Kidney (tissue), 14 donors: ENCODE measurements around the gene PRKD1. TPM values are rescaled to one million over a fixed set of nuclear protein-coding genes. Genes with fewer than 3 reads are reported as not detected.

ENCODE experiments used
- DNase-seq, 5 donors: peaks; one replicate each; pipeline ENCODE4 v3.0.0-alpha.2; 2013 to 2020
- FAIRE-seq: peaks from 2 replicates; lab custom pipeline; 2012; peaks lifted over from hg19 to GRCh38; lab: Jason Lieb, UNC
- H3K27ac ChIP-seq, 2 donors: one replicate each; pipeline ENCODE4 v1.7.0; 2013; ENCODE audit warnings: low read depth in 2 of 2, low read length in 2 of 2, inconsistent platforms in 1 of 2
- H3K27me3 ChIP-seq: one replicate; pipeline ENCODE4 v1.7.1; 2013; ENCODE audit warnings: low read length, inconsistent platforms; ENCODE audit not compliant: control insufficient read depth, insufficient read depth
- H3K36me3 ChIP-seq, 3 donors: one replicate each; pipeline versions ENCODE4 v1.7.0 to v1.7.1; 2013; ENCODE audit warnings: low read length in 3 of 3, control low read depth in 1 of 3, inconsistent platforms in 1 of 3; ENCODE audit not compliant: insufficient read depth in 3 of 3, control insufficient read depth in 2 of 3
- H3K4me1 ChIP-seq, 3 donors: one replicate each; pipeline versions ENCODE4 v1.7.0 to v1.7.1; 2013; ENCODE audit warnings: low read length in 3 of 3, inconsistent platforms in 1 of 3, low read depth in 1 of 3; ENCODE audit not compliant: control insufficient read depth in 2 of 3, insufficient read depth in 2 of 3
- H3K4me3 ChIP-seq, 3 donors: one replicate each; pipeline versions ENCODE4 v1.7.0 to v1.8.1; 2013; ENCODE audit warnings: low read length in 3 of 3, control low read depth in 1 of 3, inconsistent platforms in 1 of 3
- H3K9ac ChIP-seq, 3 donors: one replicate each; pipeline versions ENCODE4 v1.7.0 to v1.7.1; 2013; ENCODE audit warnings: low read length in 3 of 3, control low read depth in 1 of 3, inconsistent platforms in 1 of 3
- H3K9me3 ChIP-seq, 3 donors: one replicate each; pipeline versions ENCODE4 v1.7.0 to v1.7.1; 2013; ENCODE audit warnings: low read length in 3 of 3, control low read depth in 1 of 3, inconsistent platforms in 1 of 3; ENCODE audit not compliant: control insufficient read depth in 2 of 3, insufficient read depth in 1 of 3
- CTCF ChIP-seq: IDR thresholded peaks from 3 replicates; pipeline ENCODE4 v1.5.1; 2012; ENCODE audit warnings: mild to moderate bottlenecking, moderate library complexity, borderline replicate concordance; ENCODE audit not compliant: insufficient read depth; ENCODE audit errors: extremely low read depth
- intact Hi-C: fragments of 100-400 bp; cut with DNase I; formaldehyde crosslinking; loops from one replicate; pipeline ENCODE4 v1.11.1; 2022
- polyA plus RNA-seq: library from polyadenylated mRNA; stranded (reverse); fragments of 350-450 nt; fragmentation: Illumina TruSeq; extraction: RNeasy Lipid Tissue Mini Kit (QIAGEN cat#74804); gene quantifications from one replicate; pipeline ENCODE4 v1.2.3, GENCODE V29; 2014; ENCODE audit warnings: low read depth, low replicate concordance; ENCODE audit not compliant: insufficient read depth
- total RNA-seq: library from RNA; stranded (reverse); fragmentation: NEBNext Ultra II Directional; extraction: Animal tissue kit (Norgen Biotek cat#: 25700); gene quantifications from one replicate; pipeline ENCODE4 v1.2.1, GENCODE V29; 2021
- donor health status: control.
- donor health status: control.
- donor health status: control.
- donor health status: control.
- donor health status: control.
- donor health status: DM: yes; HTN: yes; CAD: no.
- donor health status: Normal renal cell carcinoma (clear cell type).

The PRKD1 gene
- total and polyA plus RNA-seq, 2 donors from 2014 or later = 14.0 to 45.1 TPM

- Histone ChIP-seq H3K4me1 (no peaks in the 10 kb centered on the region), H3K27me3 (no peaks in the 10 kb centered on the region), H3K36me3 (peaks cover 0 to 9% (median 2%) of the 10 kb centered on the region in 3 donors), H3K9ac (no peak overlapping the region), H3K4me3 (no peak overlapping the region), H3K9me3 (no peaks in the 10 kb centered on the region), H3K27ac (no peak overlapping the region)
- intact Hi-C loops = no loop called here
- FAIRE-seq = no peak
- TF ChIP-seq CTCF = no peak
- no peak for DNase-seq
Measured at GRCh38 chr14:29576927-29577326, 350.7 kb downstream of the PRKD1 start.

- no peak for DNase-seq
- Histone ChIP-seq H3K4me1 (no peaks in the 10 kb centered on the region), H3K27ac (no peak overlapping the region), H3K27me3 (no peaks in the 10 kb centered on the region), H3K4me3 (no peak overlapping the region), H3K36me3 (no peaks in the 10 kb centered on the region), H3K9me3 (peaks cover 0 to 5% (median 0%) of the 10 kb centered on the region in 3 donors), H3K9ac (no peak overlapping the region)
- no peak for TF ChIP-seq CTCF
- intact Hi-C loops = no loop called here
- no peak for FAIRE-seq
Measured at GRCh38 chr14:29569194-29569593, 358.5 kb downstream of the PRKD1 start.

- TF ChIP-seq CTCF = no peak
- intact Hi-C loops = no loop called here
Measured at GRCh38 chr14:29566194-29566593, 361.5 kb downstream of the PRKD1 start.

GRCh38 chr14:29558516-29558915 is 369.1 kb downstream of the PRKD1 start:
- no peak for TF ChIP-seq CTCF
- Histone ChIP-seq H3K9me3 (no peaks in the 10 kb centered on the region), H3K9ac (no peak overlapping the region), H3K36me3 (no peaks in the 10 kb centered on the region), H3K27ac (no peak overlapping the region), H3K4me3 (no peak overlapping the region), H3K27me3 (no peaks in the 10 kb centered on the region), H3K4me1 (no peaks in the 10 kb centered on the region)
- no peak for FAIRE-seq
- intact Hi-C loops = loop anchor here (10.0 kb wide), 1 partner anchor 446 kb away; no protein-coding TSS in a partner anchor
- no peak for DNase-seq

More at GRCh38 chr14:29566194-29566593, 361.5 kb downstream of the PRKD1 start:
- Histone ChIP-seq H3K9ac (no peak overlapping the region), H3K27ac (no peak overlapping the region), H3K9me3 (peaks cover 0 to 5% (median 0%) of the 10 kb centered on the region in 3 donors), H3K27me3 (no peaks in the 10 kb centered on the region), H3K4me1 (no peaks in the 10 kb centered on the region), H3K36me3 (no peaks in the 10 kb centered on the region), H3K4me3 (no peak overlapping the region)
- FAIRE-seq (no peak), DNase-seq (no peak)
